HEK293 (cell line): ENCODE measurements around the gene HOATZ.

Source experiments
- CTCF ChIA-PET: fragments of 350-600 bp; formaldehyde crosslinking; extraction: SDS; loops from one replicate; lab custom pipeline; 2021; ENCODE audit warnings: antibody characterized with exemption; lab: Yijun Ruan, JAX
- POLR2A ChIA-PET: fragments of 300-600 bp; formaldehyde crosslinking; extraction: SDS; loops from one replicate; lab custom pipeline; 2020; ENCODE audit warnings: antibody characterized with exemption, inconsistent platforms; lab: Yijun Ruan, JAX
- H3K27ac ChIP-seq: fragments of 200-500 bp; sonication (Bioruptor generic); 2 replicates; pipeline ENCODE4 v1.5.1; 2014; ENCODE audit warnings: low read depth, low read length, control low read depth, inconsistent platforms; ENCODE audit errors: extremely low read depth
- H3K36me3 ChIP-seq, 2 experiments: fragments of 200-500 bp in 1 of 2; sonication (Bioruptor generic) in 1 of 2; 1 replicate in 1 of 2; 2 replicates in 1 of 2; pipeline ENCODE4 v1.5.1; 2014 to 2017; ENCODE audit warnings: inconsistent platforms in 2 of 2, low read length in 2 of 2; ENCODE audit not compliant: control insufficient read depth in 2 of 2, insufficient read depth in 1 of 2
- H3K4me1 ChIP-seq: fragments of 200-500 bp; sonication (Bioruptor generic); 2 replicates; pipeline ENCODE4 v1.5.1; 2014; ENCODE audit warnings: mild to moderate bottlenecking, low read length, inconsistent platforms; ENCODE audit not compliant: control insufficient read depth, insufficient read depth
- H3K4me3 ChIP-seq: 2 replicates; pipeline ENCODE4 v1.5.1; 2011; ENCODE audit warnings: low read depth, mild to moderate bottlenecking, control low read depth, low read length, moderate library complexity
- H3K9me3 ChIP-seq: fragments of 200-500 bp; sonication (Bioruptor generic); 2 replicates; pipeline ENCODE4 v1.5.1; 2014; ENCODE audit warnings: low read depth, low read length, inconsistent platforms; ENCODE audit not compliant: control insufficient read depth, insufficient read depth
- GFI1B ChIP-seq: fragments of 450-650 bp; formaldehyde crosslinking; IDR thresholded peaks from 2 replicates; pipeline ENCODE4 v1.5.1; 2016; ENCODE audit warnings: missing biosample characterization, missing genetic modification characterization
- KLF7 ChIP-seq: fragments of 450-650 bp; formaldehyde crosslinking; IDR thresholded peaks from 2 replicates; pipeline ENCODE4 v1.5.1; 2016; ENCODE audit warnings: missing biosample characterization, missing genetic modification characterization, borderline replicate concordance
- KLF9 ChIP-seq: fragments of 450-650 bp; formaldehyde crosslinking; IDR thresholded peaks from 2 replicates; pipeline ENCODE4 v1.5.1; 2016; ENCODE audit warnings: missing biosample characterization, missing genetic modification characterization, low read depth
- MEIS1 ChIP-seq: sonication (generic); formaldehyde crosslinking; IDR thresholded peaks from 2 replicates; pipeline ENCODE4 v1.8.1; 2022; ENCODE audit warnings: missing genetic modification reagents, mild to moderate bottlenecking, borderline replicate concordance
- REPIN1 ChIP-seq: fragments of 450-650 bp; formaldehyde crosslinking; IDR thresholded peaks from 2 replicates; pipeline ENCODE4 v1.5.1; 2017; ENCODE audit warnings: missing biosample characterization, missing genetic modification characterization, low read depth
- SP2 ChIP-seq: fragments of 450-650 bp; formaldehyde crosslinking; IDR thresholded peaks from 2 replicates; pipeline ENCODE4 v1.5.1; 2016; ENCODE audit warnings: missing biosample characterization, missing genetic modification characterization
- ZEB2 ChIP-seq: fragments of 450-650 bp; formaldehyde crosslinking; IDR thresholded peaks from 2 replicates; pipeline ENCODE4 v1.5.1; 2016; ENCODE audit warnings: missing biosample characterization, missing genetic modification characterization
- ZFP41 ChIP-seq: fragments of 450-650 bp; formaldehyde crosslinking; IDR thresholded peaks from 2 replicates; pipeline ENCODE4 v1.5.1; 2016; ENCODE audit warnings: missing biosample characterization, missing genetic modification characterization, borderline replicate concordance
- ZNF549 ChIP-seq: fragments of 450-650 bp; IDR thresholded peaks from 2 replicates; pipeline ENCODE4 v1.5.1; 2018; ENCODE audit warnings: missing biosample characterization, missing genetic modification characterization, mild to moderate bottlenecking, inconsistent platforms, moderate library complexity
- ZNF558 ChIP-seq: fragments of 450-650 bp; formaldehyde crosslinking; IDR thresholded peaks from 2 replicates; pipeline ENCODE4 v1.5.1; 2016; ENCODE audit warnings: missing biosample characterization, missing genetic modification characterization
- ZNF654 ChIP-seq: fragments of 450-650 bp; formaldehyde crosslinking; IDR thresholded peaks from 2 replicates; pipeline ENCODE4 v1.5.1; 2016; ENCODE audit warnings: low read depth, missing biosample characterization, missing genetic modification characterization
- ZNF776 ChIP-seq: fragments of 450-650 bp; formaldehyde crosslinking; IDR thresholded peaks from 2 replicates; pipeline ENCODE4 v1.5.0; 2017; ENCODE audit warnings: missing biosample characterization, missing genetic modification characterization, borderline replicate concordance
- ZNF785 ChIP-seq: fragments of 450-650 bp; formaldehyde crosslinking; IDR thresholded peaks from 2 replicates; pipeline ENCODE4 v1.5.1; 2016; ENCODE audit warnings: missing biosample characterization, missing genetic modification characterization
- TF ChIP-seq, protein P1 (sequence below): fragments of 450-650 bp; IDR thresholded peaks from 2 replicates; pipeline ENCODE4 v1.5.1; 2018; ENCODE audit warnings: missing biosample characterization, missing genetic modification characterization
- TF ChIP-seq, protein P2 (sequence below): fragments of 450-650 bp; formaldehyde crosslinking; IDR thresholded peaks from 2 replicates; pipeline ENCODE4 v1.5.1; 2016; ENCODE audit warnings: missing biosample characterization, missing genetic modification characterization, borderline replicate concordance
- TF ChIP-seq, protein P3 (sequence below): fragments of 450-650 bp; formaldehyde crosslinking; IDR thresholded peaks from 2 replicates; pipeline ENCODE4 v1.5.1; 2016; ENCODE audit warnings: missing biosample characterization, missing genetic modification characterization

The HOATZ gene

DNA sequence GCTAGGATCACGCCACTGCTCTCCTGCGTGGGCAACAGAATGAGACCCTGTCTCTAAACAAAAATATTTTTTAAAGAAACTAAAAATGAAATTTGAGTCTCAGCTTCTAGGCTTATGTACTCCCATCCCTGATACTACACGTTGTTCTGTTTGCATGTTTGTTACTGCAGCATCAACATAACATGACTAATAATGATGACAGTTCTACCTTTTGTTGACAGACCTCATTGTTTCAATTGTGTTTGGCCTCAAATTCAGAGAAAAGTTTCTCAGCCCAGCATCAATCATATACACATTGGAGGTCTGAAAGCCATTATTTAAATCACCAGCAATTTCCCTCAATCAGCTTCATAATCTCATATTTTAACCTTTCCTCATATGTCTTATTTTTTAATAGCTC, 46.7 kb downstream of the HOATZ start:
- Histone ChIP-seq H3K9me3 (no peaks in the 10 kb centered on the region), H3K4me1 (no peaks in the 10 kb centered on the region), H3K36me3 (peaks cover 0 to 48% of the 10 kb centered on the region in 2 experiments; a peak in 1 of 3 replicates), H3K27ac (no peak overlapping the region), H3K4me3 (no peak overlapping the region)
- no peak for TF ChIP-seq ZEB2 (tag by site-specific recombination)
- TF ChIP-seq ZNF785 (tag by site-specific recombination) = no peak
- TF ChIP-seq GFI1B (tag by site-specific recombination) = no peak
- TF ChIP-seq, protein P1, sequence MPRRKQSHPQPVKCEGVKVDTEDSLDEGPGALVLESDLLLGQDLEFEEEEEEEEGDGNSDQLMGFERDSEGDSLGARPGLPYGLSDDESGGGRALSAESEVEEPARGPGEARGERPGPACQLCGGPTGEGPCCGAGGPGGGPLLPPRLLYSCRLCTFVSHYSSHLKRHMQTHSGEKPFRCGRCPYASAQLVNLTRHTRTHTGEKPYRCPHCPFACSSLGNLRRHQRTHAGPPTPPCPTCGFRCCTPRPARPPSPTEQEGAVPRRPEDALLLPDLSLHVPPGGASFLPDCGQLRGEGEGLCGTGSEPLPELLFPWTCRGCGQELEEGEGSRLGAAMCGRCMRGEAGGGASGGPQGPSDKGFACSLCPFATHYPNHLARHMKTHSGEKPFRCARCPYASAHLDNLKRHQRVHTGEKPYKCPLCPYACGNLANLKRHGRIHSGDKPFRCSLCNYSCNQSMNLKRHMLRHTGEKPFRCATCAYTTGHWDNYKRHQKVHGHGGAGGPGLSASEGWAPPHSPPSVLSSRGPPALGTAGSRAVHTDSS (tag by site-specific recombination) = no peak
- TF ChIP-seq SP2 = no peak
- no peak for TF ChIP-seq ZNF549 (tag by site-specific recombination)
- ChIA-PET POLR2A (no interaction called here), CTCF (interaction anchor here (0.6 to 1.2 kb wide), 5 partner anchors 106 to 283 kb away, joined by 3 to 4 read pairs (median 3); no protein-coding TSS in a partner anchor)

DNA sequence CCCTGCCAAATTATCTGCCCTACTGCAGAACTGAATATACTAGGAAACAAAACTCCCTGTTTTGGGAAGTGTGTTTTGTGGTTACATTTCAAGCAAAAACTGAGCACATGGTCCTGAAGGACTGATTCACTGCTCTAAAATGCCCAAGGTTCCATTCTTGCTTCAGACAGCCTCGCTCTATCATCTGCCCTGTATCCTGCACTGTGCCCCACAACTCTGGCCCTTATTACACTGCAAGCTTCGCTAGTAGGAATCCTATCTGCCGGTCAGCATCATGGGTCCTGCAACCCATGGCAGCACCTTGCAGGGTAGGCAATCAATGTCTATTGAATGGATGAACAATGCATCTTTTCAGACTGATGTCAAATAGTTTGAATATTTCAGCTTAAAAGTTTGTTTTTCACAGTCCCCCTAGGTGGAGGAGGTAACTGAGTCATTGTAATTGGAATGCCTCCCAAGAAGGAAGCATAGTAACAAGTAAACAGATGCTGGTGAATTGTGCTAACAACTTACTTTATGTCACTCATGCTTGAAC, 47.3 kb downstream of the HOATZ start:
- Histone ChIP-seq H3K4me3 (no peak overlapping the region), H3K4me1 (no peaks in the 10 kb centered on the region), H3K9me3 (no peaks in the 10 kb centered on the region), H3K36me3 (peaks cover 0 to 42% of the 10 kb centered on the region in 2 experiments; a peak in 1 of 3 replicates), H3K27ac (no peak overlapping the region)
- POLR2A ChIA-PET = no interaction called here
- CTCF ChIA-PET = interaction anchor here (0.7 to 1.2 kb wide), 3 partner anchors 115 to 282 kb away, joined by 3 read pairs; no protein-coding TSS in a partner anchor
- peak; percentile 46; the same call in 1 of the 2 replicates for TF ChIP-seq MEIS1 (CRISPR knock-in tag)
- TF ChIP-seq ZNF558 (tag by site-specific recombination) = no peak
- TF ChIP-seq, protein P2, sequence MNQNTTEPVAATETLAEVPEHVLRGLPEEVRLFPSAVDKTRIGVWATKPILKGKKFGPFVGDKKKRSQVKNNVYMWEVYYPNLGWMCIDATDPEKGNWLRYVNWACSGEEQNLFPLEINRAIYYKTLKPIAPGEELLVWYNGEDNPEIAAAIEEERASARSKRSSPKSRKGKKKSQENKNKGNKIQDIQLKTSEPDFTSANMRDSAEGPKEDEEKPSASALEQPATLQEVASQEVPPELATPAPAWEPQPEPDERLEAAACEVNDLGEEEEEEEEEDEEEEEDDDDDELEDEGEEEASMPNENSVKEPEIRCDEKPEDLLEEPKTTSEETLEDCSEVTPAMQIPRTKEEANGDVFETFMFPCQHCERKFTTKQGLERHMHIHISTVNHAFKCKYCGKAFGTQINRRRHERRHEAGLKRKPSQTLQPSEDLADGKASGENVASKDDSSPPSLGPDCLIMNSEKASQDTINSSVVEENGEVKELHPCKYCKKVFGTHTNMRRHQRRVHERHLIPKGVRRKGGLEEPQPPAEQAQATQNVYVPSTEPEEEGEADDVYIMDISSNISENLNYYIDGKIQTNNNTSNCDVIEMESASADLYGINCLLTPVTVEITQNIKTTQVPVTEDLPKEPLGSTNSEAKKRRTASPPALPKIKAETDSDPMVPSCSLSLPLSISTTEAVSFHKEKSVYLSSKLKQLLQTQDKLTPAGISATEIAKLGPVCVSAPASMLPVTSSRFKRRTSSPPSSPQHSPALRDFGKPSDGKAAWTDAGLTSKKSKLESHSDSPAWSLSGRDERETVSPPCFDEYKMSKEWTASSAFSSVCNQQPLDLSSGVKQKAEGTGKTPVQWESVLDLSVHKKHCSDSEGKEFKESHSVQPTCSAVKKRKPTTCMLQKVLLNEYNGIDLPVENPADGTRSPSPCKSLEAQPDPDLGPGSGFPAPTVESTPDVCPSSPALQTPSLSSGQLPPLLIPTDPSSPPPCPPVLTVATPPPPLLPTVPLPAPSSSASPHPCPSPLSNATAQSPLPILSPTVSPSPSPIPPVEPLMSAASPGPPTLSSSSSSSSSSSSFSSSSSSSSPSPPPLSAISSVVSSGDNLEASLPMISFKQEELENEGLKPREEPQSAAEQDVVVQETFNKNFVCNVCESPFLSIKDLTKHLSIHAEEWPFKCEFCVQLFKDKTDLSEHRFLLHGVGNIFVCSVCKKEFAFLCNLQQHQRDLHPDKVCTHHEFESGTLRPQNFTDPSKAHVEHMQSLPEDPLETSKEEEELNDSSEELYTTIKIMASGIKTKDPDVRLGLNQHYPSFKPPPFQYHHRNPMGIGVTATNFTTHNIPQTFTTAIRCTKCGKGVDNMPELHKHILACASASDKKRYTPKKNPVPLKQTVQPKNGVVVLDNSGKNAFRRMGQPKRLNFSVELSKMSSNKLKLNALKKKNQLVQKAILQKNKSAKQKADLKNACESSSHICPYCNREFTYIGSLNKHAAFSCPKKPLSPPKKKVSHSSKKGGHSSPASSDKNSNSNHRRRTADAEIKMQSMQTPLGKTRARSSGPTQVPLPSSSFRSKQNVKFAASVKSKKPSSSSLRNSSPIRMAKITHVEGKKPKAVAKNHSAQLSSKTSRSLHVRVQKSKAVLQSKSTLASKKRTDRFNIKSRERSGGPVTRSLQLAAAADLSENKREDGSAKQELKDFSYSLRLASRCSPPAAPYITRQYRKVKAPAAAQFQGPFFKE (tag by site-specific recombination) = no peak

DNA sequence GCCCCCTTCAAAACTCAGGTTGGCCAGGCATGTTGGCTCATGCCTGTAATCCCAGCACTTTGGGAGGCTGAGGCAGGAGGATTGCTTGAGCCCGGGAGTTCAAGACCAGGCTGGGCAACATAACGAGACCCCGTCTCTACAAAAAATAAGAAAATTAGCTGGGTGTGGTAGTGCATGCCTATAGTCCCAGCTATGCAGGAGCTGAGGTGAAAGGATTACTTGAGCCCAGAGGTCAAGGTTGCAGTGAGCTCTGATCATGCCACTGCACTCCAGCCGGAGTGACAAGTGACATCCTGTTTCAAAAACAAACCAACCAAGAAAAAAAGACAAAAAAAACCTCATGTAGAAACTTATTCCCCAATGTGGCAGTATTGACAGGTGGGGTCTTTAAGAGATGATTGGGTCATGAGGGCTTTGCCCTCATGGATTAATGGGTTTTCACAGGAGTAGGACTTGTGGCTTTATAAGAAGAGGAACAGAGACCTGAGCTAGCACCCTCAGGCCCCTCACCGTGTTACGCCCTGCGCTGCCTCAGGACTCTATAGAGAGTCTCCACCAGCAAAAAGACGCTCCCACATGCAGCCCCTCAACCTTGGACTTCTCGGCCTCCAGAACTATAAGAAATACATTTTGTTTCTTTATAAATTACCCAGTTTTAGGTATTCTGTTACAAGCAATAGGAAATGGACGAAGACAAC, 48.3 kb downstream of the HOATZ start:
- no peaks in the 10 kb centered on the region for H3K9me3 ChIP-seq
- no peak overlapping the region for H3K4me3 ChIP-seq
- H3K27ac ChIP-seq = no peak overlapping the region
- CTCF ChIA-PET = no interaction called here
- TF ChIP-seq ZEB2 (tag by site-specific recombination) (no peak), KLF9 (tag by site-specific recombination) (no peak), ZNF654 (tag by site-specific recombination) (no peak), ZFP41 (tag by site-specific recombination) (no peak), KLF7 (tag by site-specific recombination) (no peak), REPIN1 (tag by site-specific recombination) (no peak), ZNF776 (no peak)
- TF ChIP-seq, protein P3, sequence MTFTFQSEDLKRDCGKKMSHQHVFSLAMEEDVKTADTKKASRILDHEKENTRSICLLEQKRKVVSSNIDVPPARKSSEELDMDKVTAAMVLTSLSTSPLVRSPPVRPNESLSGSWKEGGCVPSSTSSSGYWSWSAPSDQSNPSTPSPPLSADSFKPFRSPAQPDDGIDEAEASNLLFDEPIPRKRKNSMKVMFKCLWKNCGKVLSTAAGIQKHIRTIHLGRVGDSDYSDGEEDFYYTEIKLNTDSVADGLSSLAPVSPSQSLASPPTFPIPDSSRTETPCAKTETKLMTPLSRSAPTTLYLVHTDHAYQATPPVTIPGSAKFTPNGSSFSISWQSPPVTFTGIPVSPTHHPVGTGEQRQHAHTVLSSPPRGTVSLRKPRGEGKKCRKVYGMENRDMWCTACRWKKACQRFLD (tag by site-specific recombination) = no peak
- POLR2A ChIA-PET = no interaction called here
- H3K36me3 ChIP-seq = peaks cover 0 to 33% of the 10 kb centered on the region in 2 experiments; a peak in 1 of 3 replicates
- H3K4me1 ChIP-seq = no peaks in the 10 kb centered on the region
